ENCODE results near the gene MAD1L1.

Gene MAD1L1

GRCh38 chr7:2151801-2152612 lies 80.7 kb downstream of the MAD1L1 start:
- no peak for DNase-seq

GRCh38 chr7:2151237-2151636 lies 81.5 kb downstream of the MAD1L1 start:
- DNase-seq: no peak

- no peak for DNase-seq
Measured at GRCh38 chr7:2150445-2150815, 82.3 kb downstream of the MAD1L1 start.

- no peak for DNase-seq
Measured at GRCh38 chr7:2149672-2150444, 82.9 kb downstream of the MAD1L1 start.

GRCh38 chr7:2148814-2149213 lies 83.9 kb downstream of the MAD1L1 start:
- DNase-seq: no peak

GRCh38 chr7:2148189-2148588 lies 84.6 kb downstream of the MAD1L1 start:
- no peak for DNase-seq

- no peak for DNase-seq
Measured at GRCh38 chr7:2146676-2147472, 85.9 kb downstream of the MAD1L1 start.

GRCh38 chr7:2145835-2146580 lies 86.7 kb downstream of the MAD1L1 start:
- no peak for DNase-seq

- no peak for DNase-seq
Measured at GRCh38 chr7:2144926-2145325, 87.8 kb downstream of the MAD1L1 start.

- DNase-seq: no peak
Measured at GRCh38 chr7:2143981-2144595, 88.7 kb downstream of the MAD1L1 start.

- DNase-seq: no peak
Measured at GRCh38 chr7:2143450-2143849, 89.3 kb downstream of the MAD1L1 start.

- DNase-seq: no peak
Measured at GRCh38 chr7:2142386-2142785, 90.4 kb downstream of the MAD1L1 start.

GRCh38 chr7:2141651-2142050 lies 91.1 kb downstream of the MAD1L1 start:
- no peak for DNase-seq

GRCh38 chr7:2141021-2141410 lies 91.7 kb downstream of the MAD1L1 start:
- no peak for DNase-seq

GRCh38 chr7:2140216-2141020 lies 92.3 kb downstream of the MAD1L1 start:
- DNase-seq: no peak

GRCh38 chr7:2139004-2139699 lies 93.6 kb downstream of the MAD1L1 start:
- DNase-seq: no peak

- DNase-seq: peak; percentile 23 to 42
Measured at GRCh38 chr7:2138146-2138765, 94.5 kb downstream of the MAD1L1 start.

GRCh38 chr7:2134740-2135139 lies 98.0 kb downstream of the MAD1L1 start:
- DNase-seq: no peak

GRCh38 chr7:2132243-2132642 lies 100.5 kb downstream of the MAD1L1 start:
- no peak for DNase-seq

- no peak for DNase-seq
Measured at GRCh38 chr7:2131800-2132199, 100.9 kb downstream of the MAD1L1 start.
